HG02763 (cell line): ENCODE results near the gene PLEKHG5.
"Not testable (repeated sequence)": the region's sequence is repeated elsewhere in the genome, so short reads cannot be mapped to it uniquely, and the experiment has no call there.

ENCODE experiments used
- ATAC-seq: cut with Tn5 transposase; IDR thresholded peaks from one replicate; pipeline ENCODE4 v1.9.1; 2021; ENCODE audit warnings: mild to moderate bottlenecking, moderate library complexity; ENCODE audit not compliant: unreplicated experiment

The PLEKHG5 gene

DNA sequence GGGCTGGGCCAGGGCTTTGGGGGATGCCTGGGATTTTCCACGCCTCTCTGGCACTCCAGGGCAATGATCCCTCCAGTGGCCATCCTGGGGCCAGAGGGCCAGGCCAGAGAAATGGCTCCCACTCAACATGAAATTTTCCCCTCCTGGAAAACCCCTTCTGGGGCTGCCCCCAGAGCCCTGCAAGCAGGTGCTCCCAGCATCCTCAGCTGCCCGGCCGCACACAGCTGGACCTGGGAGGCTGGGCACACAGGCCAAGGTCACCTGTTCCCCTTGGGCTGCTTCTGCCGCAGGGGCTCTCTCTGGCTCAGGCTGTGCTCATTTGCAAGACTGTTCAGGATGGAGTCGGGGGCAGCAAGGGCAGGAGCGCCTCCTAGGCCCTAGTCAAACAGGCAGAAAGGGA is 63.0 kb downstream of the PLEKHG5 start:
- ATAC-seq: not testable (repeated sequence)

DNA sequence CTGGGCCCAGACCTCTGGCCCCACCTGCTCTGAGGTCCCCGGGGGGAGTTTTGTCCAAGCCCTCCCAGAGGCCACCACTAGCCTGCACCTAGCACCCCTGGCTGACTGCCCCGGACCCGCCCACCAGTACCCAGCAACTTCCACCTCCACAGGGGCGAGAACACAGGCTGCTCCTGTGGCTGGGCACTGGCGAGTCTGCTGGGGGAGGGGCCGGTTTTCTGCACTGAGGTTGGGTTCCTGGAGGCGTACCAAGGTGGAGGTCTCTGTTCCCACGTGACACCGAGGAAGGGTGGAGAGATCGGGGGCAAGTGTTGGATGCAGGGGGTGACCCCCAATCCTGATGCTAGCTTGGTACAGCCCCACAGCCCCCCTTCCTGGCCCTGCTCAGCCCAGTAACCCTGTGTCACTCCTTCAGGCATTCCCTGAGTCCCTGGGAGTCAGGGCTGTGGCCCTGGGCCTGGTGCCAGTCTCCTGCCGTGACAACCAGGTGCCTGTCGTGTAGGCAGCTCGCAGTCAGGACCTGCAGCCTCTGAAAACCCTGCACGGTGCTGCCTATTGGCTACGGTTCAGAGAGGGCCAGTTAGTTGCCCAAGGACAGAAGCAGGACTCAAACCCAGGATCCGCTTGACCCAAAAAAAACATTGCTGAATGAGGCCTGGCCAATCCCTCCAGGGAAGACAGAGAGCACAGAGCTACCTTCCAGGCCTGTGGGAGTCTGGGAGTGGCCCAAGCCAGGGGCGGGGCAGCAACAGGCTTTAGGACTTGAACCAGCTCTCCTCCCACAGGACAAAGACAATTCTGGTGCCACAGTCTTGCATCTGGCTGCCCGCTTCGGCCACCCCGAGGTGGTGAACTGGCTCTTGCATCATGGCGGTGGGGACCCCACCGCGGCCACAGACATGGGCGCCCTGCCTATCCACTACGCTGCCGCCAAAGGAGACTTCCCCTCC is 63.8 kb downstream of the PLEKHG5 start:
- no peak for ATAC-seq

DNA sequence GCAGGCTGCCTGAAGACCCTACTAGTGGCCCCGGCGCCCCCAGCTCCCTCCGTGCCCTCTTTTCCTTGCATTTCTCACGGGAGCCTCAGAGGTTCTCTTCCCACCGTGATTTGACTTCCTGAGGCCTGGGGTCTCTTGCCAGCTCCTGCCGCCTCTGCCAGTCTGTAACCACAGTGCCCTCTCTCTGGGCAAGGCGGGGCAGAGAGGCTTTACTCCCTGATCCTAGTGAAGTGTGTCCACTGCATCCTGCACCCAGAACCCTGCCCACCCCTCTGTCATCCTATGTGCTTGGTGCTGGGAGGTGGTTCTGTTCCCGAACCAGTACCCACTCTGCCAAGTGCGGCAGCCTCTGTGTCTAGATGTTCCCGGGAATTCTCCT is 64.5 kb downstream of the PLEKHG5 start:
- ATAC-seq: no peak

DNA sequence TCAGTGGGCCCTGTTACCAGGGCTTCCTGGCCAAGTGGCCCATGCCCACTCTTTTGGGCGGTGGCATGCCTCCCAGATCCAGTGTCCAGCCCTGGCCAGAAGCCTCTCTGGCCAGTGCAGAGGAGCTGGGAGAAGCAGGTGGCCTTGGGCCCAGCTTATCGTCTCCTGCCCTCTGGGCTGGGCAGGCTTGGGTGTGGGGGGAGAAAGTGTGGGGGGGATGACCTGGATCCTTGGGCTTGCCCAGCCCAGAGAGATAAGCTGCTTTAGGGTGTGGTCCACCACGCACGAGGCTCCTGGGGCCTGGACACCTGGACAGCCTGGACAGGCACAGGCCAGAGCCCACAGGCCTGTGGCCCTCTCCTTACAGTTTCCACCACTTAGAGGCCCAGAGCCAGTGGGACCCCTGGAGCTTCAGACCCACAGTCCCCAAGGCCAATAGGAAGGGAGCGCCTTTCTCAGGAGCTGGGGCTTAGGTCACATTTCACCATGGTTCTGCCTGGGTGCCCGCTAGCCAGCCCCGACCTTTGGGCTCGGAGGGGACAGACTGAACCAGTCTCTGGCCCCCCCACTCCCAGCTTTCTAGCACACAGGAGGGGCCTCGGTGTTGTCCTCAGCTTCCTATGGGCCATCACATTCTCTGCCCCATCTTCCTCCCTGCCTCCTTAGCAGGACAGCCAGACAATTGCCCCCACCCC is 65.0 kb downstream of the PLEKHG5 start:
- ATAC-seq: no peak

DNA sequence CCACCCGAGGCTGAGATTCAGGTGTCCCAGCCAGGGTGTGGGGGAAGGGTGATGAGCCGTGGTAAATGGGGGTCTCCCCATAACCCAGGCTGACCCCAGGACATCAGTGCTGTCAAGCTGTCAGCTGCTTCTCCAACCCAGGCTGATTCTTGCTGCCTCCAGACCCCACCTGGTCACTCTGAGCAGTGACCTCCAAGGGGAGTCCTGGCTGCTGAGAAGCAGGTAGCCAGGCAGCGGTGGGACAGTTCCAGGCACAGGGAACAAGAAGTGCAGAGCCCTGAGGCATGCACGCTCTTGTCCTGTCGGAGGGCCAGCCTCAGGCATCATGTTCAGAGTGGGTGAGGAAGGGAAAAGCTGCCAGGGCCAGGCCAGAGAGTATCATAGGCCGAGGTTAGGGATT is 65.8 kb downstream of the PLEKHG5 start:
- ATAC-seq: no peak

DNA sequence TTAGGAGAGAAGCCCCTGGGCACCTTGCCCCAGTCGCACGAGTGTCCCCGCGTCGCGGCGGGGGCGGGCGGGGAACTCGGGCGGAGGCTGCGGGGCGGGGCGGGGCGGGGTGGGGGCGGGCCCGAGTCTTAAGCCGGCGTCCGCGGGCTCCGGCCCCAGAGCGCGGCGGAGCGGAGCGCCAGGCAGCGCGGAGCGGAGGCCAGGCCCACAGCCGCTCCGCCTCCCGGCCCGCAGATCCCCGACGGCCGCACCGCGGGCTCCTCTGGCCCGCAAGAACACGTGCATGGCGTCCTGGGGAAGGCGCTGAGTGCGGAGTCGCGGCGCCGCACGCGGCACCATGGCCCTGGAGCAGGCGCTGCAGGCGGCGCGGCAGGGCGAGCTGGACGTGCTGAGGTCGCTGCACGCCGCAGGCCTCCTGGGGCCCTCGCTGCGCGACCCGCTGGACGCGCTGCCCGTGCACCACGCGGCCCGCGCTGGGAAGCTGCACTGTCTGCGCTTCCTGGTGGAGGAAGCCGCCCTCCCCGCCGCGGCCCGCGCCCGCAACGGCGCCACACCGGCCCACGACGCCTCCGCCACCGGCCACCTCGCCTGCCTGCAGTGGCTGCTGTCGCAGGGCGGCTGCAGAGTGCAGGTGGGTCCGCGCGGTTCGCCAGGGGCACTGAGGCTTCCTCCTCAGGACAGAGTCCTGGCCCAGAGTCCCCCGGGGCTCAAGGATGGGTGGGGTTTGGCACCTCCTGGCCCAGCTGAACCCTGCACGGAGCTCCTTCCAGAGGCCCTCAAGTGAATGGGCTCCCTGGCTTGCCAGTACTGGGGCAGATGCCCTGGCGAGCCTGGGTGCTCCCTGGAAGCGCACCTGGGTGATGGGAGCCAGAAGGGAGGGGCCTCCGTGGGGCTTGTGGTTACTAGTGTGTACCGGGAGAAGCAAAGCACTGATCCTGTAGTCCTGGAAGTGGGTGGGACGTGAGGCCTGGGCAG is 66.6 kb downstream of the PLEKHG5 start, which contains the start of gene ESPN:
TSS of gene ESPN (plus strand) at position 158 of the 975 bp plus-strand sequence. CDS start at position 338, 180 bp downstream.
- no peak for ATAC-seq

DNA sequence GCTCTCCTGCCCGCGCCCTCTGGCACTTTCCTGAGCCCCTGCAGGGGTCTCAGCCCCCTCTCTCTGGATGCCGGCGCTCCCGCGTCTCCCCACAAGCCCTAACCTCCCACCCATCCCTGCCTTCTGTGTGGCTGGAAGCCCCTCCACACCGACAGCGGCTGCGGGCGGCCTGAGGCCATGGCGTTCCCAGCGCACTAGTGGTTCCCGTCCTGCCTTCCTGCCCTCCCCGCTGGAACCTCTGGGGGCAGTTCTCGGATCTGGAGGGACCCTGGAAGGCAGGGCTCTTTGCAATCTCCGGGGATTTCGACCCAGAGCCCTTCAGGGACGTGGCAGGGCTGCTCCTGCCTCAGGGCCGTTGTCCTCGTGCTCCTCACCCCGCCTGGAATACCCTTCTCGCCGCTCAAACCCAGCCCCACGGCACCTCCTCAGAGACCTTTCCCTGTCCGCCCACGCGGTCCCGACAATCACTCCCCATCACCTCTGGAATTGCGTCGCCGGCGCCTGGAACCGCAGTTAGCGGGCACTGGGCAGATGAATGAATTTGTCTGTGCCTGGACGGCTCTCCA is 67.4 kb downstream of the PLEKHG5 start:
- ATAC-seq: no peak

DNA sequence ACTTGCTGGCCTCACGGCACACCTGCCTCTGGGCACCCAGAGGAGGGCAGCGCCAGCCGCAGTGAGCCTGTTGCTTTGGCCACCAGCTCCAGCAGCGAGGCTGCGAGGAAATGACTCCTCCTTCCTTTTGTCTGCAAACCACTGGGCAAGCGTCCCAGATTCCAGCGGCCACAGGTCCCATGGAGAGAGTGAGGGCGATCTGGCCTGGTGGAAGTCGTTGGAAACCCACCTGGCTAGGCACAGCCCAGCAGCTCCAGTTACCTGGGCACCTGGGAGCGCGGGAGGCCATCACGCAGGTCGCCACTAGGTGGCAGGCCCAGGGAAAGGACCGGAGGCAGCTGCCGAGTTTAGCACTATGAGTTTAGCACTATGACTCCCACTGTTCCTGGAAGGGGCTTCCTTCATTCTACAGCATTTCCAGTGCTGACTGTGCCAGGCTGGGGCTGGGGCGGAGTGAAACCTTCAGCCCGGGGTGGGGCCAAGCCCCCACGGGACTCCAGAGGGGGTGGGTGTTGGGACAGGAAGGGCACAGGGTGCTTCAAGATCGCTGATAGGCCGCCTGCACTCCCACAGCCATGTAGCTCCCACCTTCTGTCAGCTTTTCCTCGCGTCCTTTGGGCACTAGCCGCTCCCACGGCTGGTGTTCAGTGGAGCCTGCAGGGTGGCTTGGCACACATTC is 68.0 kb downstream of the PLEKHG5 start:
- no peak for ATAC-seq

DNA sequence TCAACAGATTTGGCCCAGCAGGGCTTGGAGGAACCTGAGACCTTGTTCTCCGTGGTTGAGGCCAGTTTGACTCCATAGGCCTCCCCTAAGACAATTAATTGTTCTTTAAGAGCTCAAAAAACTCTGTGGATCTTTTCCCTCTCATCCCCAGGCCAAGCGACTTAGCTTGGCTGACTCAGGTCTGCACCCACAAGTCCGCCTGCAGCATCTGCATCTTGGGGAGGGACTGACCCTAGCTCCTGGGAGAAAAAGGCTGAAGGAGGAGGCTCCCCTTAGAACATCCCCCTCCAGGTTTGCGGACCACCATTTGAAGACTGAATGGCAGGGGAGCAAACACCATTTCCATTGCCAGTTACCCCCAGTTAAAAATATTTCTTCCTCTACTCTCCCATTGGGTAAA is 70.2 kb downstream of the PLEKHG5 start:
- ATAC-seq: no peak

DNA sequence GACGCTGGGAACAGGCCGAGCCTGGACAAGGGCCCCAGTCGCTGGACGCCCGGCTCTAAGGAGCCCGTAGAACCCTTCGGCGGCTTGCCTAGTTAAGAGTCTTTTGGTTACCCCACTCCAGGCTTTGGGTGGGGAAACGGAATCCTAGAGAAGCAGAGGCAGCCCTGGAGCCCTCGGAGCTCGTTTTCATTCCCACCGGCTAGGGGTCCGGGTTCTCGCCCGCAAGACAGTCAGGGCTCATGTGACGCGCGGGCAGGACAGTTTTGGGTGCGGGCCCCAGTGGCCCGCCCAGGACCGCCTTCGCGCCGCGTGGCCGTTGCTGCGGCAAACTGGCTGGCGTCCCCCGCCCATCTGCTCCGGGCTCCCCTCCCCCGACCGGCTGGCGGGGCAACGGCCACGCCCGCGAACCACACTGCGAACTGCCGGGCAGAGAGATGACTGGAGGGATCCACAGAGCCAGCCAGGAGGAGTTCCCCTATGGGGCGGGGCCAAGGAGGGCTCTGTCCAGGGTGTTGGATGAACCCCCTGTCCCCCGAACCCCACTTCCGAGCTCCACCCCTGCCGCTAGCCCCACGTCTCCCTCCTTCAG is 70.9 kb downstream of the PLEKHG5 start:
- ATAC-seq: no peak

DNA sequence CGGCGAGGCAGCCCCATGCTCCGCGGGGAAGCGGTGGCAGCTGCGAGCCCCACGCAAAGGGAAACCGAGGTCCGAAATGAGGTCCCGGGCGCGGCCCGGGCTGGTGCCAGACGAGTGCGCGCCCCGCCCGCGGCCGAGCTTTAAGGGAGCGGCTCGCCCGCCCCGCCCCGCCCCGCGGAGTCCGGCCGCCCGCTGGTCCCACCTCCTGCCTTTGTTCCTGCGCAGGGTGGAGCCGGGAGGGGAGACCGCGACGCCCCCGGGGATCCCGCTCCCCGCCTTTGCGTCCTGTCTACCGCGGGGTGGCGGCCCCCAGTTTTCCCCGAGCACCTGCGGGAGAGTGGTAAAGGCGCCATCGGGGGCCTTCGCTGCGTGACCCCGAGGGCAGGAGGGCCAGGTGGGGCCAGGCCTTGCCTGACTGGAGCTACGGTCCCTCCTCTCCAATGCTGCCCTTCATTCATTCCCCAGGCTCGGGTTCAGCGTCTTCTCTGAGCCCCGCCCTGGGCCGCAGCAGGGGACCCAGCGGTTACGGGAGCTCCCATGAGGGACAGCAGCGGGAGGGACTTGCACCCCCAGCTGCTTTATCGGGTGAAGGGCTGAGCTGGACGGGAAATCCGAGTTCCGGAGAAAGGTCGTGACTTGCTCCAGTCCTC is 71.5 kb downstream of the PLEKHG5 start, which contains the start of gene HES2:
TSS of gene HES2 (minus strand) at position 116 of the 650 bp plus-strand sequence. CDS start at position 17, 99 bp downstream.
- ATAC-seq: no peak

DNA sequence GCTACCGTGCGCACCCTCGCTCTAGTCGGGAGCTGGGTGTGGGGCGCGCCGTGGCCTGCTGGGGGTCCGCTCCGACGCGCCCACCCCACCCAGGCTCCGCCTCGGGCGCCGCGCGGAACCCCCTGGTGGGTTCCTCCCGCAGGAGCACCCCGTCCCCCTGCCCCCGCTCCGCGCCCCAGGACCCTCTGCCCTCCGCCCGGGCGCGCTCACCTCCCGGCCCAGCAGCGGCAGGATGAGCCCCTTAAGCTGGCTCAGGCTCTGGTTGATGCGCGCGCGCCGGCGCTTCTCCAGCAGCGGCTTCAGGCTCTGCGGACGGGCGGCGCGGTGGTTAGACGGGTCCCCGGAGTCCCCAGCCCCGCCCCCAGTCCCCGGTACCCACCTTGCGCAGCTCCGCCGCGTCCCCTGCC is 72.1 kb downstream of the PLEKHG5 start:
- ATAC-seq: no peak

DNA sequence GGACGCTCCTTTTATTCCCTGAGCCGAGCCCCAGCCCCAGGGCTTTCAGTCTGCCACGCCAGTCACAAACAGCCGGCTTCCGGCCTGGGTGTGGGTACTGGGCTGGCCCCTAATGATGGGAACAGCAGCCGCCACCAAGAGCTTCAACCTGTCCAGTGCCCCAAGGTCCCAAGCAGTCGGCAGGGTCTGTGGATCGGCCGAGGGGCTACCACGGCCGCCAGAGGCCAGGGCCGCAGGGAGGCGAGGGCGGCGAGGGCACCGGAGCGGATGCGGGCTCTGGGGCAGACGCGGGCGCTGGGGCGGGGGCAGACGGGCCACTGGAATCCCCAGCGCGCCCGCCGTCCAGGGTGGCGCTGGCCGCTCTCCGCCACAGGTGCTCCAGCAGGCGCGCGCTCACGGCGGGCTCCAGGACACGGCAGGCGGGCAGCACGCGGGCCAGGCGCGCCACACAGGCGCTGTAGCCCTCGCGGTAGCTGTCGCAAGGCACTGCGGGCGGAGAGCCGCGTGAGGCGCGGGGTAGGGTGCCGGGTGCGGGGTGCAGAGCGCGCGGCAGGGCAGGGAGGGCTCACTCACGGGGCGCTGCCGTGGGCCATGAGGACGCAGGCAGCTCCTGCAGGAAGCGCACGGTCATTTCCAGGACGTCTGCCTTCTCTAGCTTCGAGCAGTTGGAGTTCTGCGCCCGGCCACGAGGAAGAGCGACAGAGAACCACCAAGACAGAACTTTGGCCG is 72.6 kb downstream of the PLEKHG5 start:
- no peak for ATAC-seq

DNA sequence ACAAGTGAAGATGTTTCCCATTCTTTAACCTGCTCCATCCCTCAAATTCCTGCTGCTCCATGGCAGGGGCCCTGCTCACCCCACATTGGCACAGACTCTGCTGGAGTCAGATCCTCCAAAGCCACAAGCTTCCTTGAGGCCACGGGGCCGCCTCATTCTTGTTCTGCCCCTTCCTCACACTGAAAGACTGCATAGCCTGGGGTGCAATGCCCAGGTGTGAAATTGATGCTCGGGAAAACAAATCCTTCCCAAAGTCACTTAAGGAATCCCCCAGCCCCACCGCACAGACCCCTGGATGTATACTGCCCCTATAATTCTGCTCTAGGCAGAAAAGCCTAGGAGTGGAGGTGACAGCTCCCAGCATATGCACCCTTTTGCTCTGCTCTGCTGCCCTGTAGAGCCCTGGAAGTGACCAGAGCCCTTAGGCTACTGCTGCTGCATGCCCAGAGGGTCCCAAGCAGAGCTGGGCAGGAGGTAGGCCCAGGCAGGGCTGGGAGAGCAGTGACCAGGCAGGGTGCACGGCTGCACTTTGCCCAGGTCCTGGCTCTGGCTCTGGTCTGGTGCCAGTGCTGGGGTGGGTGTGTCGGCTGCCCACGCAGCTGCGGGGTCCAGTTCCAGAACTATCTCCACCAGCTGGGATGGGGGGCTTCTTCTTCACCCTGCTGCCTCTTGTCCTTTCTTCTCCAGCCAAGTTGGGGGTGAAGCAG is 73.4 kb downstream of the PLEKHG5 start:
- ATAC-seq: no peak
